ENCODE measurements around the gene F8A2. TPM values are rescaled to one million over a fixed set of nuclear protein-coding genes. Genes with fewer than 3 reads are reported as not detected.
"Not testable (repeated sequence)": the region's sequence is repeated elsewhere in the genome, so short reads cannot be mapped to it uniquely, and the experiment has no call there.

The F8A2 gene
- not detected in 2 replicates for polyA plus RNA-seq (2012; rRNA removed)
- polyA plus RNA-seq (2012; cell fraction: cytosol; rRNA removed) = not detected in 2 replicates
- polyA plus RNA-seq (2012; cell fraction: nucleus; rRNA removed) = not detected in 2 replicates

DNA sequence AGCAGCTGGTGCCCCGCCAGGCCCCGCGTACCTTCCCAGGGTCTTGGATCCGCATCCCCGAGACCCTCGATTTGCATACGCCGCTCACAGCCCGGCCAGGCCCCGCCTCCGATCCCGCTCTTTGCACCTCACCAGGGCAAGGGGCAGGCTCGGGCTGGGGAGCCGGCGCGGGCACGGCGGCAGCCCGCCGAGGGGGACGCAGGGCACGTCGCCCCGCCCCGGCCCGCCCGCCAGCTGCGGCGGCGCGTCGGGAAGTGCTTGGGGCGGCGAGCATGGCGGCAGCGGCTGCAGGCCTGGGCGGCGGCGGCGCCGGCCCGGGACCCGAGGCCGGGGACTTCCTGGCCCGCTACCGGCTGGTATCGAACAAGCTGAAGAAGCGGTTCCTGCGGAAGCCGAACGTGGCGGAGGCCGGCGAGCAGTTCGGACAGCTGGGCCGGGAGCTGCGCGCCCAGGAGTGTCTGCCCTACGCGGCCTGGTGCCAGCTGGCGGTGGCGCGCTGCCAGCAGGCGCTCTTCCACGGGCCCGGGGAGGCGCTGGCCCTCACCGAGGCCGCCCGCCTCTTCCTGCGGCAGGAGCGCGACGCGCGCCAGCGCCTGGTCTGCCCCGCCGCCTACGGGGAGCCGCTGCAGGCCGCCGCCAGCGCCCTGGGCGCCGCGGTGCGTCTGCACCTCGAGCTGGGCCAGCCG lies at the start of gene F8A2:
F8A2 (plus strand) TSS at position 253 of the 686 bp plus-strand sequence; CDS start at position 273, 20 bp downstream.
- no CpG with 5 or more reads among the region's 90 CpGs for WGBS (ENCODE audit: low lambda C conversion rate)
- H2AFZ ChIP-seq (ENCODE audit: low read depth); H3K9ac ChIP-seq; H3K4me3 ChIP-seq (ENCODE audit: low read depth in 2 of 2, low read length in 1 of 2); H4K20me1 ChIP-seq (ENCODE audit: insufficient read depth); H3K4me1 ChIP-seq (ENCODE audit: control insufficient read depth in 1 of 2, insufficient read depth in 2 of 2, low read depth in 1 of 2, low read length in 1 of 2); POLR2A ChIA-PET; H3K9me3 ChIP-seq; H3K79me2 ChIP-seq (ENCODE audit: insufficient read depth); H3K27me3 ChIP-seq (ENCODE audit: insufficient read depth); H3K27ac ChIP-seq (ENCODE audit: low read depth in 2 of 2, low read length in 1 of 2); H3K36me3 ChIP-seq (replicated peaks in 1 of 2; ENCODE audit: control insufficient read depth in 1 of 2, insufficient read depth in 2 of 2, low read length in 1 of 2); H3K4me2 ChIP-seq; CTCF ChIA-PET; H3F3A ChIP-seq (replicated peaks; ENCODE audit: insufficient read depth); H3K9me2 ChIP-seq; DNase-seq: not testable (repeated sequence)

DNA sequence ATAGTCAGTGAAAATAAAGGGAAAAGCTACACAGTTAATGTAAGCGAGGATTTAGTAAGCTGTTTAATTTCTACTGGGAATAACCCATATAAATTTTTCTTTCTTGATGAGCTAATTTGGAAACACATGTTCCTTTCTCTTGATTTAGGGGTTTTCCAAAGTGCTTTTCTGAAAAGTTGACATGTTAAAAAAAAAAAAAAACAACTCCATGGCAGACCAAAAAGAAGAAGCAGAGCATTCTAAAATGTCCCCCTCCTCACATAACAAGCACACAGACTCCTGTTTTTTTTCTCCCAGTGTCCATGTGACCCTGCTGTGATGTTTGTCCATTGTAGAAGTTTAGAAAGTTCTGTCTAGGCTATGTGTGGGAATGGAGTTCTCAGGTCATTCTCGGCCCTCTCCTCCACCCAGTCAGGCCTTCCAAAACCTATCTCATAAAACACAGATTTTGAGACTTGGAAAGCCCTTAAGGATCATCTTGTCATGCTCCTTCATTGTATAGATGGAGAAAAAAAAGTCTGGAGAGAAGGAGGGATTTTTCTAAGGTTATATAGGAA lies 48.3 kb upstream of the F8A2 start:
- H3K27ac ChIP-seq (ENCODE audit: low read depth in 2 of 2, low read length in 1 of 2) = no peak overlapping the region
- H3K36me3 ChIP-seq (replicated peaks in 1 of 2; ENCODE audit: control insufficient read depth in 1 of 2, insufficient read depth in 2 of 2, low read length in 1 of 2) = no peaks in the 10 kb centered on the region
- no peak overlapping the region for H3K4me2 ChIP-seq
- no peak overlapping the region for H3K4me3 ChIP-seq (ENCODE audit: low read depth in 2 of 2, low read length in 1 of 2)
- CTCF ChIA-PET = no interaction called here
- no peaks in the 10 kb centered on the region for H3K79me2 ChIP-seq (ENCODE audit: insufficient read depth)
- no peak overlapping the region for H3K9ac ChIP-seq
- no peak overlapping the region for H2AFZ ChIP-seq (ENCODE audit: low read depth)
- POLR2A ChIA-PET = no interaction called here
- TF ChIP-seq, protein P1, sequence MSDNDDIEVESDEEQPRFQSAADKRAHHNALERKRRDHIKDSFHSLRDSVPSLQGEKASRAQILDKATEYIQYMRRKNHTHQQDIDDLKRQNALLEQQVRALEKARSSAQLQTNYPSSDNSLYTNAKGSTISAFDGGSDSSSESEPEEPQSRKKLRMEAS (IDR thresholded peaks at IDR 0.05; ENCODE audit: low read depth) = no peak
- TF ChIP-seq TAF1 (IDR thresholded peaks at IDR 0.05; ENCODE audit: borderline replicate concordance, low read depth, low read length) (no peak), NFIC (IDR thresholded peaks at IDR 0.05; ENCODE audit: borderline replicate concordance) (no peak), RXRA (IDR thresholded peaks at IDR 0.05; ENCODE audit: borderline replicate concordance, low read depth) (no peak), MEF2A (IDR thresholded peaks at IDR 0.05; ENCODE audit: borderline replicate concordance, low read depth) (no peak), EZH2phosphoT487 (IDR thresholded peaks at IDR 0.05; ENCODE audit: borderline replicate concordance, low read depth) (no peak), RCOR1 (IDR thresholded peaks at IDR 0.05; ENCODE audit: low read length) (no peak)
- TF ChIP-seq, protein P2, sequence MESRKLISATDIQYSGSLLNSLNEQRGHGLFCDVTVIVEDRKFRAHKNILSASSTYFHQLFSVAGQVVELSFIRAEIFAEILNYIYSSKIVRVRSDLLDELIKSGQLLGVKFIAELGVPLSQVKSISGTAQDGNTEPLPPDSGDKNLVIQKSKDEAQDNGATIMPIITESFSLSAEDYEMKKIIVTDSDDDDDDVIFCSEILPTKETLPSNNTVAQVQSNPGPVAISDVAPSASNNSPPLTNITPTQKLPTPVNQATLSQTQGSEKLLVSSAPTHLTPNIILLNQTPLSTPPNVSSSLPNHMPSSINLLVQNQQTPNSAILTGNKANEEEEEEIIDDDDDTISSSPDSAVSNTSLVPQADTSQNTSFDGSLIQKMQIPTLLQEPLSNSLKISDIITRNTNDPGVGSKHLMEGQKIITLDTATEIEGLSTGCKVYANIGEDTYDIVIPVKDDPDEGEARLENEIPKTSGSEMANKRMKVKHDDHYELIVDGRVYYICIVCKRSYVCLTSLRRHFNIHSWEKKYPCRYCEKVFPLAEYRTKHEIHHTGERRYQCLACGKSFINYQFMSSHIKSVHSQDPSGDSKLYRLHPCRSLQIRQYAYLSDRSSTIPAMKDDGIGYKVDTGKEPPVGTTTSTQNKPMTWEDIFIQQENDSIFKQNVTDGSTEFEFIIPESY (IDR thresholded peaks at IDR 0.05; ENCODE audit: borderline replicate concordance, low read depth) = no peak
- TF ChIP-seq, protein P3, sequence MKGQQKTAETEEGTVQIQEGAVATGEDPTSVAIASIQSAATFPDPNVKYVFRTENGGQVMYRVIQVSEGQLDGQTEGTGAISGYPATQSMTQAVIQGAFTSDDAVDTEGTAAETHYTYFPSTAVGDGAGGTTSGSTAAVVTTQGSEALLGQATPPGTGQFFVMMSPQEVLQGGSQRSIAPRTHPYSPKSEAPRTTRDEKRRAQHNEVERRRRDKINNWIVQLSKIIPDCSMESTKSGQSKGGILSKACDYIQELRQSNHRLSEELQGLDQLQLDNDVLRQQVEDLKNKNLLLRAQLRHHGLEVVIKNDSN (IDR thresholded peaks at IDR 0.05; ENCODE audit: borderline replicate concordance, low read depth) = no peak
- no peaks in the 10 kb centered on the region for H3K9me2 ChIP-seq
- no peaks in the 10 kb centered on the region for H3K27me3 ChIP-seq (ENCODE audit: insufficient read depth)
- no peaks in the 10 kb centered on the region for H4K20me1 ChIP-seq (ENCODE audit: insufficient read depth)
- 26% methylated on average over 2 of the region's 2 CpGs for WGBS (ENCODE audit: low lambda C conversion rate)
- no peaks in the 10 kb centered on the region for H3K9me3 ChIP-seq
- no peaks in the 10 kb centered on the region for H3F3A ChIP-seq (replicated peaks; ENCODE audit: insufficient read depth)
- H3K4me1 ChIP-seq (ENCODE audit: control insufficient read depth in 1 of 2, insufficient read depth in 2 of 2, low read depth in 1 of 2, low read length in 1 of 2) = no peaks in the 10 kb centered on the region; a peak in 1 of 4 replicates
- no peak for DNase-seq
